ENCODE data around the gene CCR5. TPM values are rescaled to one million over a fixed set of nuclear protein-coding genes. Genes with fewer than 3 reads are reported as not detected.
"Not testable (repeated sequence)": the region's sequence is repeated elsewhere in the genome, so short reads cannot be mapped to it uniquely, and the experiment has no call there.

Gene CCR5
- total and polyA plus RNA-seq, 4 donors: 0.06 to 0.75 (median 0.37) TPM

DNA sequence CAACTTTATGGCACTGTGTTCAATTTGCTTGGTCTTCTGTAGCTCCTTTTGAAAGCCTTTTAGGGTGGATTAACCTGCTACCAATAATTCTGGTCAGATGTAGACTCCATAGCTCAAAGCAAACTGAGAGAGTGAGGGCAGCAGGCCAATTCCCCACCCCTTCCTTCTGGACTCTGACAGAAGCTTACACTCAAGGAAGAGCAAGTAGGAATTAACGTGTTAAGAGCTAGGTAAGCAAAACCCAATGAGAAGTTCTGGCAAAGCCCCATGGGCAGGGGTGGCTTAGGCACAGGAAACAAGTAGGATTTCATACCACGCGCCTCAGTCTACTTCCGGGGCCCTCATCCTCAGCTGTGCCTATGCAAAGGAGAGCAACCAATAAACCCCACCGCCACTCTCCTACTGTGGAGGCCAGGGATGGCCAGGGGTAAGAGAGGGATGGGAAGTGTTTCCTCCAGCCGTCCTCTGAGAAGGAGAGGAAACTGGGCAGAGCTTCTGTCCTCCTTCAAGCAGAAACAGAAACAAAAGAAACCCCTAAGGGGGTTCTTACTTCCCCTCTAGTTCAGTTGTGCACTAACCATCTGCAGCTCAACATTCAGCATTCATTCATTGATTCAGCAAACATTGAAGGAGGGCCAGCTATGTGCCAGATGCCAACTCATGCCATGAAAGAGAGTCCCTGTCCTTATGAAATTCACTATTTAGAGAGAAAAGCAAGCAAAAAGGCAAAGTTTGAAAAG is 12.6 kb downstream of the CCR5 start (continued):
- TF ChIP-seq, protein P1, sequence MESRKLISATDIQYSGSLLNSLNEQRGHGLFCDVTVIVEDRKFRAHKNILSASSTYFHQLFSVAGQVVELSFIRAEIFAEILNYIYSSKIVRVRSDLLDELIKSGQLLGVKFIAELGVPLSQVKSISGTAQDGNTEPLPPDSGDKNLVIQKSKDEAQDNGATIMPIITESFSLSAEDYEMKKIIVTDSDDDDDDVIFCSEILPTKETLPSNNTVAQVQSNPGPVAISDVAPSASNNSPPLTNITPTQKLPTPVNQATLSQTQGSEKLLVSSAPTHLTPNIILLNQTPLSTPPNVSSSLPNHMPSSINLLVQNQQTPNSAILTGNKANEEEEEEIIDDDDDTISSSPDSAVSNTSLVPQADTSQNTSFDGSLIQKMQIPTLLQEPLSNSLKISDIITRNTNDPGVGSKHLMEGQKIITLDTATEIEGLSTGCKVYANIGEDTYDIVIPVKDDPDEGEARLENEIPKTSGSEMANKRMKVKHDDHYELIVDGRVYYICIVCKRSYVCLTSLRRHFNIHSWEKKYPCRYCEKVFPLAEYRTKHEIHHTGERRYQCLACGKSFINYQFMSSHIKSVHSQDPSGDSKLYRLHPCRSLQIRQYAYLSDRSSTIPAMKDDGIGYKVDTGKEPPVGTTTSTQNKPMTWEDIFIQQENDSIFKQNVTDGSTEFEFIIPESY (IDR thresholded peaks at IDR 0.05): no peak
- TF ChIP-seq, protein P2, sequence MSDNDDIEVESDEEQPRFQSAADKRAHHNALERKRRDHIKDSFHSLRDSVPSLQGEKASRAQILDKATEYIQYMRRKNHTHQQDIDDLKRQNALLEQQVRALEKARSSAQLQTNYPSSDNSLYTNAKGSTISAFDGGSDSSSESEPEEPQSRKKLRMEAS (IDR thresholded peaks at IDR 0.05): no peak
- TF ChIP-seq FOXA1 (IDR thresholded peaks at IDR 0.05): no peak

DNA sequence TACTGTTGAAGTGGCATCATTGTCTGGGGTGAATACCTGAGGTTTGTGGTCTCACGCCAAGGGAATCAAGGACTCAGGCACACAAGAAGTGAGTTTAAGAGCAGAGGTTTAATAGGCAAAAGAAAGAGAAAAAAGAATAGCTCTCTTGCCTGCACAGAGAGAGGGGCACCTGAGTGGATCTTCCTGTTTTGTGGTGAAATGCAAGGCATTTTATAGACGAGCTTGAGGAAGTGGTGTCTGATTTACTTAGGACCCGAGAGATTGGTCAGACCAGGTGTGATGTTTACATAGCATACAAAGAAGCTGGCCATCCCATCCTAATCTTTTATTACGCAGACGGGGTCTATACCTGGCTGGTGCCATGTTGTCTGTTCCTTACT is 13.2 kb downstream of the CCR5 start:
- Histone ChIP-seq H3K4me1 (ENCODE audit: control insufficient read depth in 4 of 4, insufficient read depth in 4 of 4, low read length in 3 of 4) (peaks cover 0 to 10% (median 9%) of the 10 kb centered on the region in 4 donors), H3K27ac (ENCODE audit: low read depth in 1 of 2, low read length in 2 of 2) (no peak overlapping the region), H3K4me3 (ENCODE audit: low read depth in 1 of 3, low read length in 3 of 3) (no peak overlapping the region), H3K9me3 (ENCODE audit: control insufficient read depth in 4 of 4, low read length in 3 of 4) (no peaks in the 10 kb centered on the region), H3K36me3 (ENCODE audit: control insufficient read depth in 4 of 4, insufficient read depth in 3 of 4, low read depth in 1 of 4, low read length in 3 of 4) (no peaks in the 10 kb centered on the region), H3K9ac (ENCODE audit: low read depth in 1 of 2, low read length in 2 of 2) (no peak overlapping the region), H3K27me3 (ENCODE audit: control insufficient read depth in 4 of 4, insufficient read depth in 4 of 4, low read length in 3 of 4) (no peaks in the 10 kb centered on the region)
- 43% methylated on average over 5 of the region's 5 CpGs for WGBS
- no peak for DNase-seq (ENCODE audit: low spot score)
- TF ChIP-seq JUND (IDR thresholded peaks at IDR 0.05): no peak
- TF ChIP-seq HNF4G (IDR thresholded peaks at IDR 0.05): no peak
- TF ChIP-seq, protein P3, sequence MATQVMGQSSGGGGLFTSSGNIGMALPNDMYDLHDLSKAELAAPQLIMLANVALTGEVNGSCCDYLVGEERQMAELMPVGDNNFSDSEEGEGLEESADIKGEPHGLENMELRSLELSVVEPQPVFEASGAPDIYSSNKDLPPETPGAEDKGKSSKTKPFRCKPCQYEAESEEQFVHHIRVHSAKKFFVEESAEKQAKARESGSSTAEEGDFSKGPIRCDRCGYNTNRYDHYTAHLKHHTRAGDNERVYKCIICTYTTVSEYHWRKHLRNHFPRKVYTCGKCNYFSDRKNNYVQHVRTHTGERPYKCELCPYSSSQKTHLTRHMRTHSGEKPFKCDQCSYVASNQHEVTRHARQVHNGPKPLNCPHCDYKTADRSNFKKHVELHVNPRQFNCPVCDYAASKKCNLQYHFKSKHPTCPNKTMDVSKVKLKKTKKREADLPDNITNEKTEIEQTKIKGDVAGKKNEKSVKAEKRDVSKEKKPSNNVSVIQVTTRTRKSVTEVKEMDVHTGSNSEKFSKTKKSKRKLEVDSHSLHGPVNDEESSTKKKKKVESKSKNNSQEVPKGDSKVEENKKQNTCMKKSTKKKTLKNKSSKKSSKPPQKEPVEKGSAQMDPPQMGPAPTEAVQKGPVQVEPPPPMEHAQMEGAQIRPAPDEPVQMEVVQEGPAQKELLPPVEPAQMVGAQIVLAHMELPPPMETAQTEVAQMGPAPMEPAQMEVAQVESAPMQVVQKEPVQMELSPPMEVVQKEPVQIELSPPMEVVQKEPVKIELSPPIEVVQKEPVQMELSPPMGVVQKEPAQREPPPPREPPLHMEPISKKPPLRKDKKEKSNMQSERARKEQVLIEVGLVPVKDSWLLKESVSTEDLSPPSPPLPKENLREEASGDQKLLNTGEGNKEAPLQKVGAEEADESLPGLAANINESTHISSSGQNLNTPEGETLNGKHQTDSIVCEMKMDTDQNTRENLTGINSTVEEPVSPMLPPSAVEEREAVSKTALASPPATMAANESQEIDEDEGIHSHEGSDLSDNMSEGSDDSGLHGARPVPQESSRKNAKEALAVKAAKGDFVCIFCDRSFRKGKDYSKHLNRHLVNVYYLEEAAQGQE (IDR thresholded peaks at IDR 0.05): no peak
- TF ChIP-seq GABPA (IDR thresholded peaks at IDR 0.05 in 1 of 2, conservative IDR thresholded peaks at IDR 0.05 in 1 of 2): no peak
- TF ChIP-seq RXRA (IDR thresholded peaks at IDR 0.05): no peak
- TF ChIP-seq YY1 (IDR thresholded peaks at IDR 0.05): no peak

DNA sequence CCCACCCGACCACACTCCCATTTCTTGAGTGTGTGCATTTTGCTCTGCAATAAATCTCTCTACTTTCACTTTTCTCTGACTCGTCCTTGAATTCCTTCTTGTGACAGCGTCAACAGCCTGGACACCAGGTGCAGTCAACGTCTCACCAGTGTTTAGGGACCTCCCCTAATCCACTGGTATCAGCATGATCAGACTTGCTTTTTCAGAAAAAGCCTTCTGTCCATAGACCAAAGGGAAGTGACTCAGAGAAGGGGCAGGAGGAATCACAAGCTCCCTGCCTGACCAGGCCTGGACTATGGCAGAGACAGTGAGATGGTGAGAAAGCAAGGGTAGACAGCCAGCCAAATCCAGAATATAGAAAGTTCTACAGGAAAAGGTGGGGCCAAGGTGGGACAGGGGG is 15.5 kb downstream of the CCR5 start:
- Histone ChIP-seq H3K27ac (ENCODE audit: low read depth in 1 of 2, low read length in 2 of 2) (no peak overlapping the region), H3K4me1 (ENCODE audit: control insufficient read depth in 4 of 4, insufficient read depth in 4 of 4, low read length in 3 of 4) (peaks cover 0 to 6% (median under 1%) of the 10 kb centered on the region in 4 donors), H3K27me3 (ENCODE audit: control insufficient read depth in 4 of 4, insufficient read depth in 4 of 4, low read length in 3 of 4) (no peaks in the 10 kb centered on the region), H3K9ac (ENCODE audit: low read depth in 1 of 2, low read length in 2 of 2) (no peak overlapping the region), H3K4me3 (ENCODE audit: low read depth in 1 of 3, low read length in 3 of 3) (no peak overlapping the region), H3K9me3 (ENCODE audit: control insufficient read depth in 4 of 4, low read length in 3 of 4) (no peaks in the 10 kb centered on the region), H3K36me3 (ENCODE audit: control insufficient read depth in 4 of 4, insufficient read depth in 3 of 4, low read depth in 1 of 4, low read length in 3 of 4) (no peaks in the 10 kb centered on the region)
- TF ChIP-seq YY1 (IDR thresholded peaks at IDR 0.05) (no peak), SP1 (IDR thresholded peaks at IDR 0.05) (no peak), NR2F2 (IDR thresholded peaks at IDR 0.05) (no peak)
- TF ChIP-seq, protein P2 (IDR thresholded peaks at IDR 0.05): no peak
- no peak for DNase-seq (ENCODE audit: low spot score)
- 58% methylated on average over 4 of the region's 4 CpGs for whole genome bisulfite sequencing

DNA sequence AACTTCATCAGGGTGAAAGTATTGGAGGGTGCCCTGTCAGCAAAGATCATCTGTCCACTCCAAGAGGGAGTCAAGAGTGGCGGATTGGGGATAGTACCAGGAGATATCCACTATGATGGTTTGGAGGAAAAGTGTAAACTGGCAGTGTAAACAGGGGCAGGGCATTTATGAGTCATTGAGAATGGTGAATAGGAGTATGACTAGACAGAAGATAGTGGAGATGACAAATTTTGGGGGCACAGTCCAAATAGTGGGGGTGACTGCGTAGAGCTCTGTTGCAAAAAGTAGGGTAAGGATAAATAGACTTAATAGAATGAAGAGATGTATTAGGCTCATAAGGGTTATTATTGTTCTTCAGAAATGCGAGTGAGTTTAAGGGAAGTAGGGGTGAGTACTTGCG is 18.1 kb downstream of the CCR5 start:
- not testable (repeated sequence) for H3K9me3 ChIP-seq (ENCODE audit: control insufficient read depth in 4 of 4, low read length in 3 of 4); H3K4me3 ChIP-seq (ENCODE audit: low read depth in 1 of 3, low read length in 3 of 3); H3K27me3 ChIP-seq (ENCODE audit: control insufficient read depth in 4 of 4, insufficient read depth in 4 of 4, low read length in 3 of 4); H3K27ac ChIP-seq (ENCODE audit: low read depth in 1 of 2, low read length in 2 of 2); H3K4me1 ChIP-seq (ENCODE audit: control insufficient read depth in 4 of 4, insufficient read depth in 4 of 4, low read length in 3 of 4); H3K9ac ChIP-seq (ENCODE audit: low read depth in 1 of 2, low read length in 2 of 2); H3K36me3 ChIP-seq (ENCODE audit: control insufficient read depth in 4 of 4, insufficient read depth in 3 of 4, low read depth in 1 of 4, low read length in 3 of 4); DNase-seq (ENCODE audit: low spot score)
- 77% methylated on average over 4 of the region's 4 CpGs for WGBS
